ENCODE data around the gene PIAS4. TPM values are rescaled to one million over a fixed set of nuclear protein-coding genes. Genes with fewer than 3 reads are reported as not detected.

The PIAS4 gene
- total RNA-seq, 1 donor from 2014 or later, result 17.0 TPM

DNA sequence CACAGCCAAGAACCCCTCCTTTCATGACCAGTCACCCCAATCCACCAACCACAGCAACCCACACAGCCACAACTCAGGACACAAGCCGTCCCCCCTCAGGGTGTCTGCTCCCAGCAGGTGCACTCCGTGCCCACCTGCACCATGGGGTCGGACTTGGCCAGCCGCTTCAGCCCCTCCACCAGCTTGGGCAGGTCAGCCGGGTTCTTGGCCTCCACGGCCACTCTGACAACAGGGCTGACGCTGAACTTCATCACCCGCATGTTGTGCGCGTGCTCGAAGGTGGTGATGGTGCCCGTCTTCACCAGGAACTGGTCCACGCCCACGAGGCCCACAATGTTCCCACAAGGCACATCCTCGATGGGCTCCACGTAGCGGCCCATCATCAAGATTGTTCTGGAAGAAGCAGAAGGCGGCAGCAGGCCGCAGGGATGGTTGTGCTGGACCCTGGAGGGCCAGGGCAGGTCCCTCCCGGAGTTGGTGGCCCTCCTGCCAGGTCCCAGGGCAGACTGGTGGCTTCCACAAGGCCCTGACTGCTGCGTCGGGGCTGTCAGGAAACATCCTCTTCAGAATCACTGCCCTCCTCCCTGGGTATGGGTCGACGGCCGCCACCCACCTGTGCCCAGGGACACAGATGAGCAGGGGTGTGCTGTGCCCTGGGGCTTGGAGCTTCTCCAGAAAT lies 27.7 kb upstream of the PIAS4 start:
- no peak overlapping the region for H2AFZ ChIP-seq (replicated peaks)
- H4K20me1 ChIP-seq (ENCODE audit: low read depth), result peaks cover 98% of the 10 kb centered on the region
- H3K4me3 Mint-ChIP-seq, result no peak overlapping the region
- no peak overlapping the region for H3K27ac Mint-ChIP-seq
- H3K9me3 Mint-ChIP-seq, result no peaks in the 10 kb centered on the region
- DNase-seq (ENCODE audit: low spot score), result no peak
- H3K27ac ChIP-seq, result no peak overlapping the region
- H3K4me1 ChIP-seq, result peaks cover 10% of the 10 kb centered on the region
- H3K27me3 Mint-ChIP-seq (ENCODE audit: insufficient read depth, low read depth), result peaks cover 8% of the 10 kb centered on the region
- H3F3A ChIP-seq (ENCODE audit: low read depth), result peaks cover 91% of the 10 kb centered on the region
- peaks cover 81% of the 10 kb centered on the region for H3K79me2 ChIP-seq (ENCODE audit: low read depth)
- no peaks in the 10 kb centered on the region for H3K9me3 ChIP-seq (ENCODE audit: low read depth)
- TF ChIP-seq EZH2phosphoT487 (IDR thresholded peaks at IDR 0.05) (no peak), EZH2 (IDR thresholded peaks at IDR 0.05) (no peak)
- TF ChIP-seq, protein P1, sequence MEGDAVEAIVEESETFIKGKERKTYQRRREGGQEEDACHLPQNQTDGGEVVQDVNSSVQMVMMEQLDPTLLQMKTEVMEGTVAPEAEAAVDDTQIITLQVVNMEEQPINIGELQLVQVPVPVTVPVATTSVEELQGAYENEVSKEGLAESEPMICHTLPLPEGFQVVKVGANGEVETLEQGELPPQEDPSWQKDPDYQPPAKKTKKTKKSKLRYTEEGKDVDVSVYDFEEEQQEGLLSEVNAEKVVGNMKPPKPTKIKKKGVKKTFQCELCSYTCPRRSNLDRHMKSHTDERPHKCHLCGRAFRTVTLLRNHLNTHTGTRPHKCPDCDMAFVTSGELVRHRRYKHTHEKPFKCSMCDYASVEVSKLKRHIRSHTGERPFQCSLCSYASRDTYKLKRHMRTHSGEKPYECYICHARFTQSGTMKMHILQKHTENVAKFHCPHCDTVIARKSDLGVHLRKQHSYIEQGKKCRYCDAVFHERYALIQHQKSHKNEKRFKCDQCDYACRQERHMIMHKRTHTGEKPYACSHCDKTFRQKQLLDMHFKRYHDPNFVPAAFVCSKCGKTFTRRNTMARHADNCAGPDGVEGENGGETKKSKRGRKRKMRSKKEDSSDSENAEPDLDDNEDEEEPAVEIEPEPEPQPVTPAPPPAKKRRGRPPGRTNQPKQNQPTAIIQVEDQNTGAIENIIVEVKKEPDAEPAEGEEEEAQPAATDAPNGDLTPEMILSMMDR (IDR thresholded peaks at IDR 0.05), result no peak
- no peak overlapping the region for H3K9ac ChIP-seq
- no peaks in the 10 kb centered on the region for H3K27me3 ChIP-seq
- H3K4me2 ChIP-seq, result no peak overlapping the region
- H3K4me3 ChIP-seq, result no peak overlapping the region
- peaks cover 18% of the 10 kb centered on the region for H3K4me1 Mint-ChIP-seq
- peaks cover 13% of the 10 kb centered on the region for H3K36me3 ChIP-seq
- H3K36me3 Mint-ChIP-seq, result peaks cover 40% of the 10 kb centered on the region

DNA sequence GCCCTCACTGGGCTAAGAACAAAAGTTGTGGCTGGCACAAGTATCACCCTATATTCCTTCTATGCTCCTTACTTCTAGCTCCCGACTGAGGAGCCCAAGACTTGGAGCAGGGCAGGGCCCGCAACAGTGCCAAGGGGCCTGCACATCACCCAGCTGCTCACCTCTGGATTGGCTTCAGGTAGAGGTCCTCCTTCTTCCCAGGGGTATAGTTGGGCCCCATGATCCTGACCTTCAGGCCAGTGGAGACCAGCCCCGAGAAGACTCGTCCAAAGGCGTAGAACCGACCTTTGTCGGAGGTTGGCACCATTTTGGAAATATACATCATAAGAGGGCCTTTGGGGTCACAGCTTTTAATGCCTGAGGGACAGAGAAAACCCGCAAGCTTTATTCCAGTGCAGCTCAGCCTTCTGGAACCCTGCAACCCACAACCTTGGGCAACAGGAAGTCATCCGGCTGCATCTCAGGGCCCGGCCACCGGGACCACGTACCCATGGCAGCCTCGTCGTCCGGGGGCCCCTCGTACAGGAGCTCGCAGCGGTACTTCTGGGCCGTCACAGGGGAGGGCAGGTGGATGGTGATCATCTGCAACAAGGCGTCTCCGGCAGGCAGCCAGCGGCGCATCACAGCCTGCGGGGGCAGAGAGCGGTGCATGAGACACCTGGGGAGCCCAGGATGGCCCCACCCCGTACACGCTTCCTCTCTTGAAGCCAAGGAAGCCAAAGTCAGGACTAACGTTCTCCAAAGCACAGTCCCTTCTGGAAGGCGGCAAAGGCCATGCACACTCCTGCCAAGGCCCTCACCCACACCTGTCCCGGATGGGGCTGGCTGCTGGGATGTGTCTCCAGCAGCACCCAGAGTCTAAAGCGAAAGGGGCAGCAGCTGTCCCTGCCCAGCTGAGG lies 26.9 kb upstream of the PIAS4 start:
- H3K4me3 ChIP-seq, result no peak overlapping the region
- H3K79me2 ChIP-seq (ENCODE audit: low read depth), result peaks cover 86% of the 10 kb centered on the region
- H3K27me3 Mint-ChIP-seq (ENCODE audit: insufficient read depth, low read depth), result peaks cover 8% of the 10 kb centered on the region
- H3K4me1 ChIP-seq, result peaks cover 10% of the 10 kb centered on the region
- peaks cover 19% of the 10 kb centered on the region for H3K4me1 Mint-ChIP-seq
- H3K4me2 ChIP-seq, result no peak overlapping the region
- H3K4me3 Mint-ChIP-seq, result no peak overlapping the region
- peaks cover 13% of the 10 kb centered on the region for H3K36me3 ChIP-seq
- TF ChIP-seq EZH2 (IDR thresholded peaks at IDR 0.05) (no peak), EZH2phosphoT487 (IDR thresholded peaks at IDR 0.05) (no peak)
- TF ChIP-seq, protein P1 (IDR thresholded peaks at IDR 0.05), result no peak
- H3K27ac Mint-ChIP-seq, result no peak overlapping the region
- H3K9ac ChIP-seq, result no peak overlapping the region
- H3K36me3 Mint-ChIP-seq, result peaks cover 40% of the 10 kb centered on the region
- DNase-seq (ENCODE audit: low spot score), result no peak
- no peak overlapping the region for H2AFZ ChIP-seq (replicated peaks)
- H3K27me3 ChIP-seq, result no peaks in the 10 kb centered on the region
- no peak overlapping the region for H3K27ac ChIP-seq
- peaks cover 96% of the 10 kb centered on the region for H4K20me1 ChIP-seq (ENCODE audit: low read depth)
- H3K9me3 Mint-ChIP-seq, result no peaks in the 10 kb centered on the region
- no peaks in the 10 kb centered on the region for H3K9me3 ChIP-seq (ENCODE audit: low read depth)
- peaks cover 87% of the 10 kb centered on the region for H3F3A ChIP-seq (ENCODE audit: low read depth)

DNA sequence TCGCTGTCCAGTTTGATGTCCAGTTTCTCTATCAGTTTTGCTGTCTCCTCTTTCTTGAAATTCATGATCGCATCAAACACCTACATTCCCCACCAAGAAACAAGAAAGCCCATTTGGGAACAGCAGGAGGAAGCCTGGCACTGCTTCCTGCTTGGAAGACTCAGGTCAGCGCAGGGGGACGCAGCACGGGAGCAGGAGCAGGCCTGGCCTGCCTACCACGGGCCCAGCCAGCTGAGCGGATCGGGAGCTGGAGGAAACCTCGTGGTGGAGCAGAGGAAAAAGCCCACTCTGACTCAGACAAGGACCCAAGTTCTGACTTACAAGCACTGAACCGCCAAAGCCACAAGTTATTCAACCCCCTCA lies 26.2 kb upstream of the PIAS4 start:
- Histone ChIP-seq H3F3A (ENCODE audit: low read depth) (peaks cover 87% of the 10 kb centered on the region), H3K9ac (no peak overlapping the region), H4K20me1 (ENCODE audit: low read depth) (peaks cover 88% of the 10 kb centered on the region), H2AFZ (replicated peaks) (no peak overlapping the region), H3K4me3 (no peak overlapping the region), H3K9me3 (ENCODE audit: low read depth) (no peaks in the 10 kb centered on the region), H3K36me3 (peaks cover 13% of the 10 kb centered on the region), H3K79me2 (ENCODE audit: low read depth) (peaks cover 86% of the 10 kb centered on the region), H3K4me2 (no peak overlapping the region), H3K27ac (no peak overlapping the region), H3K27me3 (no peaks in the 10 kb centered on the region), H3K4me1 (peaks cover 14% of the 10 kb centered on the region)
- DNase-seq (ENCODE audit: low spot score), result no peak
- Mint-ChIP-seq H3K27ac (no peak overlapping the region), H3K9me3 (no peaks in the 10 kb centered on the region), H3K27me3 (ENCODE audit: insufficient read depth, low read depth) (peaks cover 8% of the 10 kb centered on the region), H3K36me3 (peaks cover 35% of the 10 kb centered on the region), H3K4me1 (peaks cover 27% of the 10 kb centered on the region), H3K4me3 (peak overlapping the region; percentile 44)
- TF ChIP-seq EZH2phosphoT487 (IDR thresholded peaks at IDR 0.05), result no peak
- TF ChIP-seq EZH2 (IDR thresholded peaks at IDR 0.05), result no peak
- TF ChIP-seq, protein P1 (IDR thresholded peaks at IDR 0.05), result no peak
